Activated CD4-positive, alpha-beta T cell treated with anti-CD3 and anti-CD28 coated beads, Interleukin-2, amount 10 ng/mL, durations not matched to agents 7 days and 5 days (primary cell): ENCODE data around the gene OLFML2A. TPM values are rescaled to one million over a fixed set of nuclear protein-coding genes. Genes with fewer than 3 reads are reported as not detected.
"Not testable (repeated sequence)": the region's sequence is repeated elsewhere in the genome, so short reads cannot be mapped to it uniquely, and the experiment has no call there.

Experiments used
- CTCF ChIA-PET: fragments of 350-600 bp; sonication (Branson Sonifier 250); formaldehyde crosslinking; loops from one replicate; lab custom pipeline; 2021; ENCODE audit warnings: antibody characterized with exemption; lab: Charles Lee
- POLR2A ChIA-PET: fragments of 350-600 bp; sonication (Branson Sonifier 250); formaldehyde crosslinking; loops from one replicate; lab custom pipeline; 2021; ENCODE audit warnings: antibody characterized with exemption; lab: Charles Lee
- DNase-seq: peaks from one replicate; pipeline ENCODE4 v3.0.0-alpha.2; 2020
- H3K27ac Mint-ChIP-seq: one replicate; pipeline ENCODE4 v1.8.0; 2021; ENCODE audit warnings: mild to moderate bottlenecking, moderate library complexity, mixed read lengths
- H3K27me3 Mint-ChIP-seq: one replicate; pipeline ENCODE4 v1.8.0; 2021; ENCODE audit warnings: mixed read lengths
- H3K36me3 Mint-ChIP-seq: one replicate; pipeline ENCODE4 v1.8.0; 2021; ENCODE audit warnings: low read depth, mixed read lengths
- H3K4me1 Mint-ChIP-seq: one replicate; pipeline ENCODE4 v1.8.0; 2021; ENCODE audit warnings: mixed read lengths
- H3K4me3 Mint-ChIP-seq: one replicate; pipeline ENCODE4 v1.8.0; 2021; ENCODE audit warnings: mild to moderate bottlenecking, moderate library complexity, mixed read lengths
- H3K9me3 Mint-ChIP-seq: one replicate; pipeline ENCODE4 v1.8.0; 2021; ENCODE audit warnings: mixed read lengths
- total RNA-seq, 2 experiments: library from RNA; stranded (reverse); gene quantifications; one replicate each; pipeline ENCODE4 v1.2.3, GENCODE V29; 2021

OLFML2A gene
- total RNA-seq, 2 experiments from 2014 or later, result not detected

DNA sequence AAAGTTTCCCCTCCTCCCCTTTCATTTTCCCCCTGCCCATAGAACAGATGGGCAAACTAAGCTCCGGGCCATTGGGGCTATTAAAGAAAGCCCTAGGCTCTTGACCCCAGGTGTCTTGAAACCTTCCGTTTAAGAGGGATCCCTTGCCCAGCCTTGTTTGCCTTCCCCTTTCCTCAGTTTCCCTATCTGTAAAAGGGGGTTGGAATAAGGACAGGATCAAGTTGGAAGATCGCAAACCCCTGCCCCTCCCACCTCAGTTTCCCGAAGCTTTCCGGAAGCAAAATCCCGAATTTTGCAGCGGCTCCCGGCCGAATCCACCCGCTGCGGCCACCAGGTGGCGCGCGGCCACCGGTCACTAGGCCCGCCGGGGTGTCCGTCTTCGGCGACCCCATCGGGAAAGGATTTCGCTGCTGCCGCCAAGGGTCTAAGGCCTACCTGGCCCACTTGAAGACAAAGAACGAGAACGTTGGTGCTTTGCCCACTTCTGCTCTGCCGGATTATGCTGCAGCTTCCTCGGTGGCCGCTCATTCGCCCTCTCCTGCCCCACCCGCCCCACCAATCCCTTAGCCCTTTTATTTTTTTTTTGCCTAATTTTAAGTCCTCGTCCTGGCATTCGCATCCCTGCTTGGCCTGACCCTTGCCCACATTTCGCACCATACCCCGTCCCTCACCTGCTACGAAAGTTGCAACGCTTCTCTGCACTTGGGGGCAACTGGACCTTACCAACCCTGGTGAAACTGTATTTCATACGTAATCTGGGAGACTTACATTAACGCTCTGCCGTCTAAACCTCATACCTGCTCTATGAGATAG lies 4.9 kb upstream of the OLFML2A start:
- H3K4me3 Mint-ChIP-seq, result peak overlapping the region; percentile 78
- ChIA-PET POLR2A (no interaction called here), CTCF (interaction anchor here (0.5 to 10.2 kb wide), 13 partner anchors 15 to 1606 kb away, joined by 3 to 173 read pairs (median 3); partner anchors contain the start of gene WDR38)
- H3K27ac Mint-ChIP-seq, result no peak overlapping the region
- H3K27me3 Mint-ChIP-seq, result peaks cover 62% of the 10 kb centered on the region
- peak; percentile 25 for DNase-seq
- H3K9me3 Mint-ChIP-seq, result no peaks in the 10 kb centered on the region
- no peaks in the 10 kb centered on the region for H3K36me3 Mint-ChIP-seq
- H3K4me1 Mint-ChIP-seq, result peaks cover 48% of the 10 kb centered on the region

DNA sequence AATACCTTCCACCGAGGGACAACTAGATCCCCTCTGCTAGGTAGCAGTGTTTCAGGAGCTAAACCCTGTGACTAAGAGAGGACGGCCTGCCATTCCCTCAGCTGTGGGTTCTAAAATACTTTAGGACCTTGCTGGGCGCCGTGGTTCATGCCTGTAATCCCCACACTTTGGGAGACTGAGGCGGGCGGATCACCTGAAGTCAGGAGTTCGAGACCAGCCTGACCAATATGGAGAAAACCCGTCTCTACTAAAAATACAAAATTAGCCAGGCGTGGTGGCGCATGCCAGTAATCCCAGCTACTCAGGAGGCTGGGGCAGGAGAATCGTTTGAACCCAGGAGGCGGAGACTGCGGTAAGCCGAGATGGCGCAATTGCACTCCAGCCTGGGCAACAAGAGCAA lies 4.1 kb upstream of the OLFML2A start:
- H3K27ac Mint-ChIP-seq, DNase-seq, H3K9me3 Mint-ChIP-seq, POLR2A ChIA-PET, H3K36me3 Mint-ChIP-seq: not testable (repeated sequence)
- CTCF ChIA-PET, result interaction anchor here (0.9 to 10.2 kb wide), 3 partner anchors 28 to 596 kb away, joined by 3 to 173 read pairs (median 3); partner anchors contain the start of gene WDR38
- Mint-ChIP-seq H3K27me3 (peaks cover 61% of the 10 kb centered on the region), H3K4me1 (peaks cover 48% of the 10 kb centered on the region), H3K4me3 (peak overlapping the region; percentile 78)

DNA sequence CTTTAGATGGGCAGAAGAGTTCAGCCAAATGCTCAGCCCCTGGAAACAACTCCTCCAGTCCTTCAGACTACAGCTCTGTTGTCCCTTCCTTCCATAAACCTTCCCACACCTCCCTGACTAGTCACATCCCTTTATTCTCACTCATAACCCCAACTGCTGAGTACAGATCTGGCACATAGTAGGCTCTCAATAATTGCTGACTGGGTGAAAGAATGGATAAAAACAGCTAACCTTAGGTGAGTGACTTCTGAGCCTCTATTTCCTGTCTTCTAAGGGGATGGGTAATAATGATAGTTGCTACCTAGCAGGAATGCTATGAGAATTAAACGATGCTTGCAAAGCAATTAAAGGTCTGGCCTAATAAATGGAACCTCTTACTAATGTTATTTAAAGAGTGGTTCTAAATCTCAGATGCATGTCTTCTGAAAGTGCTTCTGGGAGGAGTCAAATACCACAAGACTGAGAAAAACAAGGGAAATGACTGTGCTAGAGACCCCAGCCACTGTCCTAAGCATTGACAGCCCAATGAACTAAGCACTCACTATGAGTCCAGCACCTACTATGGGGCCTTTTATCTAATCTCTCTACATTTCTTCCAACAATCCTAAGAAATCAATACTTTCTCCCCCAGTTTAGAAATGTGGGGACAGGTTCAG lies 3.3 kb upstream of the OLFML2A start:
- CTCF ChIA-PET, result interaction anchor here (0.9 to 10.2 kb wide), 2 partner anchors 81 to 596 kb away, joined by 3 to 173 read pairs; partner anchors contain the start of gene WDR38

DNA sequence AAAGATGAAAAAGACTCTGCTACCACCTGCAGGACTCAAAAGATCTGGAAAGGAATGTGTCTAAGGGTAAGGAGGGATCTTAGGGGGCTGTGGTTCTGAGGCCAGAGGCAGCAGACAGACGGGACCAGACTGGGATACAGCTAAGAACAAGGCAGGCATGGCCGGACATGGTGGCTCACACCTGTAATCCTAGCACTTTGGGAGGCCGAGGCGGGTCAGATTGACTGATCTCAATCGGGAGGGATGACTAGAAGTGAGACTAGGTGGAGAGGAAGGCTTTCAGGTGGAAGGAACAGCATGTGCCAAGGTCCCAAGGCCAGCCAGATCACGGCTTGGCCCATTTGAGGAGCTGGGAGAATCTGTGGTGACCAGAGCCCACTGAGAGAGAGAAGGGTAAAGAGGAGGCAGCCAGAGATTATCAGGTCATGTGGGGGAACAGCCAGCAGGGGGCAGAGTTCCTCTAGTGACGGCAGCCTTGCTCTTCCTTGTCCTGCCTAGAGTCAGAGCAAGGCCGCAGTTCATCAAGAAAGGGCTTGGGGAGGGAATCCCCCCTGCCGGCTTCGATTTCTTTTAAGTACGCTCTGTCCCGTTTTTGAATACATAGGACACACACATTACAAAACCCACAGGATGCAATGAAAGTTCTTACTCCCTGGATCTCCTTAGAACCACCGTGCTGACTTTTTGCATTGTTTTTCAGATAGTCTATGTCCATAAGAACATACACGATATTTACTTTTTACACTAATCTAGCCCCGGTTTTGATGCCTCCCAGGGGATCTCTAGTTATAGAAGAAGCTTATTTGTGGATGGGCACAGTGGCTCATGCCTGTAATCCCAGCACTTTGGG lies 2.6 kb upstream of the OLFML2A start:
- DNase-seq, result peak; percentile 86
- Mint-ChIP-seq H3K27ac (no peak overlapping the region), H3K4me1 (peaks cover 44% of the 10 kb centered on the region), H3K9me3 (no peaks in the 10 kb centered on the region), H3K4me3 (no peak overlapping the region), H3K27me3 (peaks cover 55% of the 10 kb centered on the region), H3K36me3 (no peaks in the 10 kb centered on the region)
- ChIA-PET POLR2A (interaction anchor here (0.6 kb wide), 1 partner anchor 95 kb away, joined by 3 read pairs; no protein-coding TSS in a partner anchor), CTCF (interaction anchor here (0.6 to 10.2 kb wide), 10 partner anchors 13 to 424 kb away, joined by 3 to 173 read pairs (median 4); partner anchors contain the start of gene WDR38)

More for the DNA sequence above, 3.3 kb upstream of the OLFML2A start:
- Mint-ChIP-seq H3K9me3 (no peaks in the 10 kb centered on the region), H3K4me3 (no peak overlapping the region), H3K27ac (no peak overlapping the region), H3K36me3 (no peaks in the 10 kb centered on the region), H3K27me3 (peaks cover 55% of the 10 kb centered on the region), H3K4me1 (peaks cover 48% of the 10 kb centered on the region)
- POLR2A ChIA-PET, result interaction anchor here (0.6 kb wide), 1 partner anchor 95 kb away, joined by 3 read pairs; no protein-coding TSS in a partner anchor
- no peak for DNase-seq

DNA sequence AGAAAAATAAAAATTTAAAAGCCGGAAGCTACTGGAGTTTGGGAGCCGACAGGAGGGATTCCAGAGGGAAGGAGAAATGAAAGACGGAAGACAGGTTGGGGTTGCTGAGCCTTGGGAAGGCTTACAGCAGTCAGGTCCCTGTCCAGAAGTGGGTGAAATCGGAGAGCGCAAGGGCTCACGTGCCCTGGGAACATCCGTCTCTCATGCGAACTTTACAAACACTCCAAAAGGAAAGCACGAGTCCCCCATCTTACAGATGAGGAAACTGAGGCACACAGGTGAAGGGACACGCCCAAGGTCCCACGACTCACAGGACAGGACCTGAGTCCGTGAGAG lies 347 bp upstream of the OLFML2A start:
- POLR2A ChIA-PET, result interaction anchor here (0.7 kb wide), 1 partner anchor 97 kb away, joined by 3 read pairs; no protein-coding TSS in a partner anchor
- peaks cover 31% of the 10 kb centered on the region for H3K4me1 Mint-ChIP-seq

DNA sequence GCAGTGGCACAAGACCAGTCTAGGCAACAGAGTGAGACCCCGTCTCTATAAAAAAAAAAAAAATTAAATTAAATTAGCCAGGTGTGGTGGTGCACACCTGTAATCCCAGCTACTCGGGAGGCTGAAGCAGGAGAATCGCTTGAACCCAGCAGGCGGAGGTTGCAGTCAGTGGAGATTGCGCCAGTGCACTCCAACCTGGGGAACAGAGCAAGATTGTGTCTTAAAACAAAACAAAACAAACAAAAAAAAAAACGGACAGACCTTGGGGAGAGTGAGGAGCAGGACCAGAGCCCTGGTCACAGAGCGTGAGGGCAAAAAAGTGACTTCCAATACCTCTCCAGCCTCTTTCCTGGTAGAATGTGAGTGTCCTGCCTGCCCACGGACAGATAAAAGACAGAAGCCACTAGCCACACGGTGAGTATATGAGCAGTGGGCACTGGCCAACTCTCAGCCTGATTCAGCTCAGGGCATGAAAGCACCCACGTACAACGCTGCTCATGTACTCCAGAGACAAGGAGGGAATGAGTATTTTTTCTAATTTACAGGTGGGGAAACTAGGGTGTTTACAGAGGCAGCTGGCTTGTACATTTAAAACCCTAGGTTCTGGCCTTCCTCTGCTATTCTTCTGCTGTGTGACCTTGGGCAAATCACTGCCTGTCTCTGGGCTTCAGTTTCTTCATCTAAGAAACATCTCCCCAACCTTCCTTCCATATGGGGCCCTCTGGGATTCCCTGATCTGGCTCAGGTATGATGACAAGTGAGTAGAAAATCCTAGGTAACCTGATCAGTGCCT lies 1.8 kb downstream of the OLFML2A start:
- Mint-ChIP-seq H3K36me3 (no peaks in the 10 kb centered on the region), H3K4me1 (peaks cover 14% of the 10 kb centered on the region), H3K27me3 (peaks cover 32% of the 10 kb centered on the region), H3K27ac (peak overlapping the region; percentile 11), H3K4me3 (no peak overlapping the region), H3K9me3 (no peaks in the 10 kb centered on the region)
- CTCF ChIA-PET, result interaction anchor here (1.2 kb wide), 2 partner anchors 8 to 75 kb away, joined by 4 to 10 read pairs; partner anchors contain the start of genes NR6A1 and WDR38
- no peak for DNase-seq
- POLR2A ChIA-PET, result no interaction called here

More for the DNA sequence above, 347 bp upstream of the OLFML2A start:
- Mint-ChIP-seq H3K9me3 (no peaks in the 10 kb centered on the region), H3K27me3 (peaks cover 44% of the 10 kb centered on the region), H3K4me3 (peak overlapping the region; percentile 28), H3K27ac (no peak overlapping the region), H3K36me3 (no peaks in the 10 kb centered on the region)
- no peak for DNase-seq
- CTCF ChIA-PET, result interaction anchor here (0.7 to 10.2 kb wide), 3 partner anchors 11 to 911 kb away, joined by 3 to 173 read pairs (median 4); partner anchors contain the start of gene WDR38

DNA sequence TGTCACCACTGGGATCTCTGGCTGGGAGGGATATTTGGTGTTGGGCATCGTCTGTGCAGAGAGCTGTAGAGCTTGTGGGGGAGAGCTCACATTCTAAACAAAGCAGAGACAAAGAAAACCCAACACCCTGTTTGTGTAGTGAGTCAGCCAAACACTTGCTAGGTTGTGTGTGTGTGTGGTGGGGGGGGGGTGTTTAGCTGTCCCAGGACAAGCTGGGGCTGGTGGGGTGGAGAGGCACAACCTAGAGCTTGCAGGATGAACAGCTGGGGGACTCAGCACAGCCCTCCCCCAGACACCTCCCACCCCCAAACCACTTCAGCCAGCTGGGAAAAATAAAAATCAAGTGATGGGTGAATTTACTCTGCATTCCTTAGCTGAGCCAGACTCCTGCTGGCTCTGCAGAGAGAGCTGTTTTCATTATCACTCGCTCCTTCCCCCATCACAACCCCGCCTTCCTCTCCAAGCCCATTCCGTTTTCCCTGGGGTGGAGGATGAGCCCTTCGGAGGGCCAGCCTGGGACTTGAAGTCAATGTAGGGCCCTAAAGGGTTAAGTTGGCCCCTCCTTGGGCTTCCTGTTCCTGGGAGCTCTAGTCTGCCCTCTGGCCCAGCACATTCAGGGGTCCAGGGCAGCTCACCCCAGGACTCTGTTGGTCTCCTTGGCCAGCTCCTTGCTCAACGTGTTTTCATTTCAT lies 2.6 kb downstream of the OLFML2A start:
- peaks cover 7% of the 10 kb centered on the region for H3K4me1 Mint-ChIP-seq
- CTCF ChIA-PET, result interaction anchor here (1.2 to 1.7 kb wide), 3 partner anchors 9 to 74 kb away, joined by 4 to 10 read pairs (median 5); partner anchors contain the start of genes NR6A1 and WDR38
- no peak overlapping the region for H3K27ac Mint-ChIP-seq
- no peaks in the 10 kb centered on the region for H3K36me3 Mint-ChIP-seq
- POLR2A ChIA-PET, result no interaction called here
- DNase-seq, result no peak
- H3K9me3 Mint-ChIP-seq, result no peaks in the 10 kb centered on the region
- peaks cover 32% of the 10 kb centered on the region for H3K27me3 Mint-ChIP-seq
- H3K4me3 Mint-ChIP-seq, result no peak overlapping the region

DNA sequence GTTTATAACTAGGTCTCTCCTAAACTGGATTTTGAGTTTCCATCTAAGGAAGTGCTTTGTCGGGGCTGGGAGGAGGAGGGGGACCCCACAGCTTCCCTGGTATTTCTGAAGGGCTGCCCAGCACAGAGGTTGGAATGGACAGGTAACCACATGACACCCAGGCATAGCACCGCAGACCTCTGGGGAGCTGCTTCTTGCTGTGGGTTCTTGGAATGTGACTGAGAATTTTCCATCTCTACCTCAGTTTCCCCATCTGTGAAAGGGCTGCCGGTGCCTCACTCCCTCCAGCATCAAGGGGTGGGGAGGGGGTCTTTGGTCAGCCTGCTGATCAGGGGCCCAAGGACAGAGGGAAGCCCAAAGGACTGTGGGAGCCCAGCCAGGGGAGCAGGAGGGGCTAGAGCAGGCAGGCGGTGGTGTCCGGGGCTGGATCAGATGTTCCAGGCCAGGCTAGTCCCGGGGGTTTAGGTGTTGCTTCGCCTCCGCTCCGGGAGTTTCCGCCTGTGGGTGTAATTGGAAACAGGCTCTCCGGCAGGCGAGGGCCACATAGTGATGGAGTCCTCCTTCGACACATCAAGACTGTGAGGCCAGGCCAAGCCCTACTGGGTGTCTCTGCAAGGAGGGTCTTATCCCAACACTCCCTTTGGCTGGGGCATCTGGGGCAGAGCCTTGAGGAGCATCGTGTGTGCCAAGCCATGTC lies 3.3 kb downstream of the OLFML2A start:
- H3K9me3 Mint-ChIP-seq, result no peaks in the 10 kb centered on the region
- ChIA-PET POLR2A (no interaction called here), CTCF (interaction anchor here (1.2 to 1.7 kb wide), 3 partner anchors 9 to 73 kb away, joined by 4 to 10 read pairs (median 5); partner anchors contain the start of genes NR6A1 and WDR38)
- H3K4me3 Mint-ChIP-seq, result no peak overlapping the region
- H3K27me3 Mint-ChIP-seq, result peaks cover 32% of the 10 kb centered on the region
- DNase-seq, result no peak
- H3K27ac Mint-ChIP-seq, result no peak overlapping the region
- H3K4me1 Mint-ChIP-seq, result peaks cover 6% of the 10 kb centered on the region
- no peaks in the 10 kb centered on the region for H3K36me3 Mint-ChIP-seq

DNA sequence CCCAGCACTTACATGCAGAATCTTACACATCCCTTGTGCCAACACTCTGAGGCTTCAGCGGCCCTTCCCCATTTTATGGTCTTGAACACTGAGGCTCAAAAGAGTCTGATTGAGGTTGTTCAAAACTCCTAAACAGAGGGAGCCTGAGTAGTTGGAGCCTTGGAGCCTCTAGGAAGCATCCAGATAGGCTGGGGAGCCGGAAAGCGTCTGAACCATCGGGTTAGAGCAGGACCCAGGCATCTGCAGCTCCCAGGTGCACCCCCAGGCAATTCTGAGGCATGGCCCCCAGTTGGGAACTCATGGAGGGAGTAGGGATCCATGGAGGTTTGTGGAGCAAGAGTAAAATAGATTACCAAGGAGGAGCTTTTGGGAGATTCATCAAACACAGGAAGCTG lies 3.8 kb downstream of the OLFML2A start:
- CTCF ChIA-PET, result interaction anchor here (1.7 kb wide), 1 partner anchor 60 kb away, joined by 5 read pairs; no protein-coding TSS in a partner anchor

DNA sequence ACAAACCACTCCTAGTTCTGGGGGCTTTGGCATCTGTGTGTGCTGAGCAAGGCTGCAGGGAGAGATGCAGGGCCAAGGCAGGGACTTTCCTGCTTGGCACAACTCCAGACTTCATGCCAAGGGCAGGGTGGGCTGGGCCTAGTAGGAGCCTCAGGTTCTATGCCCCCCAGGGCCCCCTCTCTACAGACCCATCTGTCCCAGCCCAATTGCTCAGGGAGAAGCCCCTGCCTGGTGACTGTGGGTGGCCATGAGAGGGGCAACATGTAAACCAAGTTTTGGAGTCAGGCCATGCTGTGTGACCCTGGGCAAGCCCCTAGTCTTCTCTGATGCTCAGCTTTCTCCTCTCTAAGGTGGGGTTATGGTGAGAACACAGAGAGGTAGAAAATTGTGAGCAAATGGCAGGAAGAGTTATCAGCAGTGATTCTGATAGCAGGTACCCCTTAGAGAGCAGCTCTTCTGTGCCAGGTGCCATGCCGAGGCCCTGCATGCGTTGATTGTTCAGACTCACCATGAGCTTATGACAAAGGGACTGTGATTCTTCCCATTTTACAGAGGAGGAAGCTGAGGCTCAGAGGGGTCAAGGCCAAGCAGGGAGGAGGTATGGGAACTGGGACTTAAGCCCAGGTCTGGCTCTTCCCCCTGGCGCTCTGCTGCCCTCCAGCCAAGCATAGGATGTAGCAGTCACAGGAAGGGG lies 5.2 kb downstream of the OLFML2A start:
- Mint-ChIP-seq H3K9me3 (no peaks in the 10 kb centered on the region), H3K4me3 (no peak overlapping the region), H3K4me1 (no peaks in the 10 kb centered on the region), H3K27ac (no peak overlapping the region), H3K36me3 (no peaks in the 10 kb centered on the region), H3K27me3 (peaks cover 18% of the 10 kb centered on the region)
- no peak for DNase-seq
- CTCF ChIA-PET, result no interaction called here
- POLR2A ChIA-PET, result no interaction called here

More for the DNA sequence above, 3.8 kb downstream of the OLFML2A start:
- Mint-ChIP-seq H3K36me3 (no peaks in the 10 kb centered on the region), H3K4me1 (peaks cover 5% of the 10 kb centered on the region), H3K9me3 (no peaks in the 10 kb centered on the region), H3K4me3 (no peak overlapping the region), H3K27me3 (peaks cover 28% of the 10 kb centered on the region), H3K27ac (no peak overlapping the region)
- POLR2A ChIA-PET, result no interaction called here
- no peak for DNase-seq
